Right lobe of liver (tissue), 6 donors: ENCODE measurements around the gene WWC2. TPM values are rescaled to one million over a fixed set of nuclear protein-coding genes. Genes with fewer than 3 reads are reported as not detected.

Experiments used
- ATAC-seq, 4 donors: fragments of 200-7000 bp; cut with Tn5 transposase; one replicate each; pipeline ENCODE4 v1.9.1; 2020; ENCODE audit warnings: mild to moderate bottlenecking in 4 of 4, moderate library complexity in 4 of 4
- DNase-seq, 3 donors: peaks; one replicate each; pipeline ENCODE4 v3.0.0-alpha.2; 2020
- H3K27ac ChIP-seq, 3 donors: fragments of 200-600 bp; one replicate each; pipeline ENCODE4 v1.8.0; 2022
- H3K27me3 ChIP-seq, 2 donors: fragments of 200-600 bp; one replicate each; pipeline ENCODE4 v1.8.0; 2022
- H3K36me3 ChIP-seq, 4 donors: fragments of 200-600 bp; sonication (generic) in 1 of 4; one replicate each; pipeline versions ENCODE4 v1.5.1 to v1.8.0; 2017 to 2022; ENCODE audit warnings: control low read depth in 1 of 4
- H3K4me1 ChIP-seq, 4 donors: fragments of 200-600 bp; sonication (generic) in 1 of 4; one replicate each; pipeline versions ENCODE4 v1.5.1 to v1.8.0; 2017 to 2022; ENCODE audit warnings: control low read depth in 1 of 4
- H3K4me3 ChIP-seq, 3 donors: fragments of 200-600 bp; one replicate each; pipeline ENCODE4 v1.8.0; 2022
- H3K9me3 ChIP-seq, 4 donors: fragments of 200-600 bp; sonication (generic) in 1 of 4; one replicate each; pipeline versions ENCODE4 v1.5.1 to v1.8.0; 2017 to 2022; ENCODE audit warnings: control low read depth in 1 of 4
- CTCF ChIP-seq, 4 donors: fragments of 200-600 bp in 3 of 4; fragments of 450-650 bp in 1 of 4; IDR thresholded peaks; one replicate each; pipeline versions ENCODE4 v1.5.1 to v1.8.0; 2016 to 2022; ENCODE audit warnings: antibody characterized with exemption in 4 of 4, mild to moderate bottlenecking in 2 of 4
- POLR2A ChIP-seq: fragments of 450-650 bp; IDR thresholded peaks from one replicate; pipeline ENCODE4 v1.6.1; 2017; ENCODE audit warnings: antibody characterized with exemption, mild to moderate bottlenecking
- WGBS: methylation state at CpG from one replicate; pipeline ENCODE4 v1.1.6; 2018; ENCODE audit warnings: low coverage, low lambda C conversion rate; ENCODE audit not compliant: insufficient coverage; ENCODE audit errors: missing lambda C conversion rate; 5-methylcytosine and 5-hydroxymethylcytosine counted together
- intact Hi-C, 2 donors: fragments of 100-400 bp; cut with DNase I; formaldehyde crosslinking; loops; one replicate each; pipeline versions ENCODE4 v1.11.2 to v1.14.1; 2022
- total RNA-seq, 6 experiments: library from RNA; depleted of rRNA in 2 of 6; stranded (reverse); fragments of >200 nt in 2 of 6; fragmentation: NEBNext Ultra II Directional in 3 of 6; extraction: Animal tissue kit (Norgen Biotek cat#: 25700) in 3 of 6; gene quantifications; one replicate each; pipeline versions ENCODE4 v1.1.0 to v1.2.4, GENCODE V29; 2016 to 2023
- donor health status: DM: no; HTN: yes; CAD: no.
- donor health status: DM: no; HTN: no; CAD: no.
- donor health status: DM: no; HTN: no; CAD: no.
- donor health status: DM: no; HTN: yes; CAD: no.
- donor health status: DM: no; HTN: yes; CAD: no.

The WWC2 gene
- total RNA-seq, 6 experiments from 2014 or later = 19.5 to 48.9 (median 34.4) TPM

- Histone ChIP-seq H3K27ac (no peak overlapping the region), H3K9me3 (no peaks in the 10 kb centered on the region), H3K36me3 (no peaks in the 10 kb centered on the region), H3K27me3 (no peaks in the 10 kb centered on the region), H3K4me1 (peaks cover 0 to 66% (median 15%) of the 10 kb centered on the region in 4 donors), H3K4me3 (no peak overlapping the region)
- 53% methylated on average over 5 of the region's 6 CpGs for WGBS
- intact Hi-C loops = no loop called here
- DNase-seq (no peak), ATAC-seq (no peak)
- TF ChIP-seq CTCF (IDR thresholded peaks at IDR 0.05) = no peak
- TF ChIP-seq POLR2A = no peak
These were observed 158.8 kb downstream of the WWC2 start for GRCh38 chr4:183257808-183258207.

GRCh38 chr4:183260491-183261151, 161.6 kb downstream of the WWC2 start:
- H3K4me1 ChIP-seq = peaks cover 0 to 46% (median 5%) of the 10 kb centered on the region in 4 donors
- intact Hi-C loops = loop anchor here (5.0 to 10.0 kb wide), 3 partner anchors 186 to 323 kb away; no protein-coding TSS in a partner anchor
- peaks cover 0 to 1% (median 0%) of the 10 kb centered on the region in 4 donors for H3K36me3 ChIP-seq
- 16% methylated on average over 8 of the region's 10 CpGs for WGBS
- H3K27me3 ChIP-seq = no peaks in the 10 kb centered on the region
- TF ChIP-seq CTCF (IDR thresholded peaks at IDR 0.05) = no peak
- TF ChIP-seq POLR2A = no peak
- H3K4me3 ChIP-seq = peak overlapping the region in 2 of 3 donors; percentile 33 to 39
- DNase-seq (peak in 1 of 3 donors; percentile 57), ATAC-seq (peak; percentile 76 to 87 (median 82))
- H3K27ac ChIP-seq = peak overlapping the region; percentile 7 to 72 (median 69)
- no peaks in the 10 kb centered on the region for H3K9me3 ChIP-seq

- Histone ChIP-seq H3K9me3 (no peaks in the 10 kb centered on the region), H3K27ac (peak overlapping the region; percentile 25 to 72 (median 69)), H3K4me1 (peaks cover 0 to 35% (median 5%) of the 10 kb centered on the region in 4 donors), H3K36me3 (peaks cover 0 to 17% (median 11%) of the 10 kb centered on the region in 4 donors), H3K4me3 (peak overlapping the region in 2 of 3 donors; percentile 19 to 39), H3K27me3 (no peaks in the 10 kb centered on the region)
- DNase-seq (peak; percentile 77 to 88 (median 81)), ATAC-seq (peak; percentile 87 to 92 (median 91))
- intact Hi-C loops = loop anchor here (5.0 to 10.0 kb wide), 3 partner anchors 187 to 325 kb away; no protein-coding TSS in a partner anchor
- TF ChIP-seq CTCF (IDR thresholded peaks at IDR 0.05) (peak; percentile 78 to 94 (median 80)), POLR2A (no peak)
- under 1% methylated on average over 7 of the region's 7 CpGs for WGBS
These were observed 163.1 kb downstream of the WWC2 start for GRCh38 chr4:183261953-183262775.

GRCh38 chr4:183262776-183263100, 163.7 kb downstream of the WWC2 start:
- Histone ChIP-seq H3K27me3 (no peaks in the 10 kb centered on the region), H3K36me3 (peaks cover 0 to 23% (median 14%) of the 10 kb centered on the region in 4 donors), H3K9me3 (no peaks in the 10 kb centered on the region), H3K27ac (no peak overlapping the region), H3K4me1 (peaks cover 0 to 35% (median 5%) of the 10 kb centered on the region in 4 donors), H3K4me3 (no peak overlapping the region)
- no peak for DNase-seq
- no peak for ATAC-seq
- intact Hi-C loops = loop anchor here (5.0 to 10.0 kb wide), 3 partner anchors 188 to 325 kb away; no protein-coding TSS in a partner anchor
- TF ChIP-seq POLR2A (no peak), CTCF (IDR thresholded peaks at IDR 0.05) (no peak)
- WGBS = 34% methylated on average over 6 of the region's 6 CpGs
